Adipose tissue (tissue), 3 donors: Measurements from ENCODE around the gene AGAP3. TPM values are rescaled to one million over a fixed set of nuclear protein-coding genes. Genes with fewer than 3 reads are reported as not detected.
A peak's percentile ranks its signal among the peaks of the same experiment; 100 is the strongest.

ENCODE experiments used
- H3K27ac ChIP-seq: one replicate; pipeline ENCODE4 v1.5.1; 2013; ENCODE audit warnings: low read depth, low read length
- WGBS, 3 donors: extraction: QIAGEN DNeasy Blood & Tissue Kit; methylation state at CpG; one replicate each; pipeline ENCODE4 v1.1.7; 2013; 5-methylcytosine and 5-hydroxymethylcytosine counted together
- polyA plus RNA-seq, 3 donors: library from polyadenylated mRNA; stranded (reverse); fragments of 200-250 nt; gene quantifications; one replicate each; pipeline ENCODE4 v1.2.3, GENCODE V29; 2013
- donor health status: healthy with polysubstance abuse.
- donor health status: Bipolar disorder and iron deficiency.
- donor health status: healthy.

The AGAP3 gene
- polyA plus RNA-seq, 3 donors, result 35.9 to 67.0 (median 51.9) TPM

DNA sequence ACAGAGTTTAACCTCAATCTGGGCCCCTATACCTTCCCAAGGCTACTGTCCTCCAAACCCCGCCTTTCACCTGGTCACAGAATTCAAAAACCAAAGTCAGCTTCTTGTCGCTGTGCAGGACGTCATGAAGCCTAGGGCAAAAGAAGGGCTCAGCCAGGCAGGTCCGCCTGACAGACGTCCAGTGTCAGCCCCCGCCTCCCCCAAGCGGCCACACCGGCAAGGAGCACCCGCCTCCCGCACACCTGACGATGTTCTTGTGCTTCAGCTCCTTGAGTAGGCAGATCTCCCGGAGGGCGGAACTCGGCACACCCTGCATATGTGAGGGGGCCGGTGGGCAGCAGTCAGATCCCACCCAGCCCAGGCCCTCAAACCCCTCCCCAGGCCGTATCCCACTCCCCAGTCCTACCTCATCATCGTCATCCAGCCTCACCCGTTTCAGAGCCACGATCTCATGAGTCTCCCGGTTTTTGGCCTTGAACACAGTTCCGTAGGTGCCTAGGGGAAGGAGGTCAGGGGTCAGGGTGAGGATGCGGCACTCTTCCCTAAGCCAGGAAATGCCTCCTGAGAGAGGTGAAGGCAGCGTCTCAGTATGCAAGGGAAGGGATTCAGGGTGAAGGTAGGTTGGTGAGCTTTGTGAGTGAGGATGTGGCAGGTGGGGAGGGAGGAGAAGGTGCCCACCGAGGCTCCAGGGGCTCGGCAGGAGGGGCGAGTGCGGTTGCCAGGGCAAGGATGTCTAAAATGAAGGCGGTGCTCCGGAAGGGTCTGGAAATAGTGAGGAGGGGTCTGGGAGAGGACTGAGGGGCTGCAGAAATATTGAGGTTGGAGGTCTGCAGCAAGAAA, 29.4 kb upstream of the AGAP3 start:
- 24 to 43% (median 38%) methylated on average over 29 of the region's 29 CpGs for WGBS, 3 donors
- H3K27ac ChIP-seq, result no peak overlapping the region

DNA sequence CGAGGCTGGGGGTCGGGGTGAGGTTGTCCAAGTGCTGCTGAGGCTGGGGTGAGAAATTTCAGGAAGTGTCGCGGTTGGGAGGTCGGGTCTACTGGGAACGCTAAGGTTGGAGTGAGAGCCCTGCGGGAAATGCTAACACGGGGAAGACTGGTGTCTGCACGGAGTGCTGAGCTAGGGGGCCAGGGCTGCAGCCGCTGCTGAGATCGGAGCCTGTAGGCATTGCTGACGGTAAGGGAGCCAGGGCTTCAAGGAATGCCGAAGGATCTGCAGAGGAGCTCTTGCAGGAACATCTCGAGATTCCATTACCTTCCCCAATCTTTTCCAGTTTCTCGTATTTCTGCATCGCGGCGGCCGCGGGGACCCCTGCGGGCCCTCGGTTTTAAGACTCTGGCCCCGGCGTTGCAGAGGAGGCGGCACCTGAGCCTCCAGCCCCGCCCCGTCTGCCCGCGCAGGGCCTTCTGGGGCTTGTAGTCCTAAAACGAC, 28.7 kb upstream of the AGAP3 start, which contains the start of gene CDK5:
Gene CDK5 (minus strand): TSS at position 392 of the 483 bp plus-strand sequence. CDS start 49 bp downstream, at position 343.
- peak within 1 kb of the TSS; percentile 63 for H3K27ac ChIP-seq
- 0% methylated on average over 30 of the region's 30 CpGs for WGBS, 3 donors

DNA sequence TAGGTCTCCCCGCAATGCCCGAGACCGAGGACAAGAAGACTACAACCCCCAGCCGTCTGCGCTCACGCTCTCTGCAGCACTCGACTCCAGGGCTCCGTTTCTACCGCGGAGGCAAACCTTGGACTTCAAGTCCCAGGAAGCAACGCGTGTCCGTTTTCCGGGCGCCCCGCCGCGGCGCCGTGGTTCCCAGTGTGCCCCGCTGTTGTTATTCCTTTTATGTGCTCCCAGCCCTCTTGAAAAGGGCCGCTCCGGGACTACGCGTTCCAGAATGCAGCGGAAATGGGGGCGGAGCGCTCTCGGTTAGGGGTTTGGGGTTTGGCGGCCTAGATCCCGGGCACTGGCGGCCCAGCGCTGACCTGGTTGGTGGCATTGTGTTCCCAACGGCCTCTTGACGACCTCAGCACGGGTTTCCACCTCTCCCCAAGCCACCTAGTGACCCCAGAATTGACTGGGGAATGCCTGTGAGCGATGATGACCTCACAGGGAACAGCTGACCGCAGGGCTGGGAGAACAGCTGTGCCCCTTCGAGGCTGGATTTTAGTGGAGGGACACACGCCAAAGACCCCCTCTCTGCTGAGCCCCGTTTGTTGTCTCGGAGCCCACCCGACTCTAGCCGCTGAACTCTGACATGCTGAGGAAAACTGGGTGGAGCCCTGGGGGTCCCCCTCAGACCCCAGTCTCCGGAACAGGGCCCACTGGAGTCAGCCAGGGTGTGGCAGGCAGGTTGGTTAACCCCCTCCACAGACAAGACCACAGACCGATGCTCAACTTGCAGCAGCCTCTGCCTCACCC, 28.1 kb upstream of the AGAP3 start:
- 0 to 1% (median 1%) methylated on average over 46 of the region's 46 CpGs for WGBS, 3 donors
- peak overlapping the region; percentile 63 for H3K27ac ChIP-seq

DNA sequence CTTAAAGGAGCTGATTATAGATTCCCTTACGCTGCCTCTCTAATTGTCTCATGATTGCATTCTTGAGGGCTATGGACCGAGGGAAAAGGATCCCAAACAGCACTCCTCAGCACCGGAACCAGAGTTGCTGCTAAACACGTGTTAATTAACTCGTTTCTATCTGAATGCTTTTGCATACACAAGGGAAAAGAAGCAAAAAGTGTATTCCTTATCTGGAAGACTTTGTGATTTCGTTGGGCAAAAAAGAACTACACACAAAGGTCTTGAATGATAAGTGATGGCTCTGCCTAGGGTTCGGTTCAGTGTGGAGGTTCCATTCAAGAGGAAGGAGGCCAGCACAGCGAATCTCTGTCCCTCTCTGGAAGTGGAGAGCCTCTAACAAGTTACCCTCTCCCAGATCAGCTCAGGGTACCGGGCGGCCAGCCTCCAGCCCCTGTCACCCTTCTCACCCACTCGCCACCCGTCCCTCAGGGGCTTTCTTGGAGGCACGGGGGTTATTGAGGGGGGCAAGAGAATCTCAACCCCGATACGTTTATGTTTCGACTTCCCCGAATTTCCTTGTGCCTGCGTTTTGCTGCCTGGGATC, 27.4 kb upstream of the AGAP3 start:
- 4 to 6% (median 6%) methylated on average over 18 of the region's 18 CpGs for WGBS, 3 donors
- peak overlapping the region; percentile 63 for H3K27ac ChIP-seq

DNA sequence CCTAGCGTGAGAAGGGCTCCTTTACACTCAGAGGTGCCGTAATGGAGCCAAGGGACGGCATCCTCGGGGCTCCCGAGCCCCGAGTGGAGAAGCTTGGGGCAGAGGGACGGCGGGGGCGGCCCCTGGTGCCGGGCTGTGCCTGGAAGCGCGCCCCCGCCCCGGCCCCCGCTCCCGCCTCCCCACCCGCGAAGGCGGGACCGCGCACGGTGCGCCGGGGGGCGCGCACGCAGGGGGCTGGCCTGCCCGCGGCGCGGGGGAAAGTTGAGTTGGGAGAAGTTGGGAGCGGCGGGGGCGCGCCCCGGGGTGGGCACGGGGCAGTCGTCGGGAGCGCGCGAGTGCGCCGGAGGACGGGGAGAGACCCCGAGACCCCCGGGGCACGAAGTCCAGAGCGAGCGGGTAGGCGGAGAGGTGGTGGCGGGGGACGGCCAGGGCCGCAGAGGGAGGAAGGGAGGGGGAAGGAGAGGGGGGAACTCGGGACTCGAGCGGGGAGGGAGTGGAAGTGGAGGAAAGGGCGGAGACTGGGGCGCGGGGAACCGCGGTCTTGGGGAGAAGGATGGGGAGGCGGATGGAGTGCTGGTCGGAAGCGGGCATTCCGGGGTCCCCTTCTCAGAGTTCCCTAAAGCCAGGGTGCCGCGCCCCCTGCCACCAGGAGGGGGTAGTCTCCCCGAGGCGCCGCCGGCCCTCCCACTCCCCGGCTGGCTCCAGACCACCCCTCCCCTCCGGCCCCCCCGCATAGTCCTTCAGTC, 26.7 kb upstream of the AGAP3 start, which contains the start of gene SLC4A2:
Gene SLC4A2 (plus strand): TSS at position 223 of the 746 bp plus-strand sequence. CDS start 2,399 bp downstream, outside the sequence.
- peak within 1 kb of the TSS; percentile 63 for H3K27ac ChIP-seq
- WGBS, 3 donors, result 0 to 1% (median 1%) methylated on average over 35 to 75 of the region's 75 CpGs

DNA sequence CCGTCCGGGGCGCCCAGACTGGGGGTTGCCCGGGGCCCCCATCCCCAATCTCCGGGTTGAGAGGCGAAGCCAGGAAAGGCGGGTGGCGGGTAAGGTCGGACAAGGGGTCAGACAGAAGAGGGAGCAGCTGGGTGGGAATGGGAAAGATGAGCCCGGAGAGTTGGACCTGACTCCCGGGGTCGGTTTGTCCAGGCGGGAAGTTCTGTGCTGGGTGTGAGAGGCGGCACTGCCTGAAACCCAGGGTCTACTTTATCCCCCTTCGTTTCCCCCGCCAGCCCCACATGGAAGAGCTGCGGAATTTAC, 26.2 kb upstream of the AGAP3 start:
- 1 to 6% (median 4%) methylated on average over 16 to 17 of the region's 17 CpGs for WGBS, 3 donors
- H3K27ac ChIP-seq, result peak overlapping the region; percentile 33

DNA sequence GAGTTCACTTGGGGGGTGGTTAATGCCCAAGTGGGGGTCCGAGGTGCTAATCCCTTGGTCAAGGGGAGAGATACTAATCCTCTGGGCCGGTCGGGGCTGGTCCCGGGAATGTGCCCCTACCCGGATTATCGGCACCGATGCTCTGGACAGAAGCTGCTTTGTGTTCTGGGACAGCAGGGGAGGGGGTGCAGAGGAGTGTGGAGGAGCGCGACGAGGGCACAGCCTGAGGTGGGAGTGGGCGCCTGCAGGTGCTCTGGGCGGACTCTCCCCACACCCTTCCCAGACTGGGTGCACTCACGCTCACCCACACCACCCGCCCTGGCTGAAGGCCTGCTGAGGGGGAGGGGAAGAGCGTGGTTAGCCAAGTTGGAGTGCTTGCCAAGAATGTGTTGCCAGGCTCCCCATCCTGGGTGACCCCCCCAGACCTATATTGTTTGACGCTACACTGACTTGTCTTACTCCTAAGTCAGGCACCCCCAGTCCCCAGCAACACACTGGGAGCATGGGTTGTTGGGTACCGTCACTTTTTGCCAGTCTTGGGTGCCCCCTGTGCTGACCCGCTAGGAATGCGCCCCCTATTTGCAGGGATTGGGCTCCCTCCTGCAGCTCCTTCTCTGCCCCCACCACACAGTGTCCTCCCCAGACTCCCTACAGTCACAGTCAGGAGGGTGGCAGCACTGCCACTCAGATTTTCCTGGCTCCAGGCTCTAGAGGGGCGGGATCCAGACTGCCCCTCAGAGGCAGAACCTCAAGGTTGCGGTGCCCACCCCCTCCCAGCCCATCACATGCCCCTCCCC, 25.7 kb upstream of the AGAP3 start:
- 10 to 18% (median 16%) methylated on average over 17 to 21 of the region's 21 CpGs for WGBS, 3 donors
- H3K27ac ChIP-seq, result no peak overlapping the region

DNA sequence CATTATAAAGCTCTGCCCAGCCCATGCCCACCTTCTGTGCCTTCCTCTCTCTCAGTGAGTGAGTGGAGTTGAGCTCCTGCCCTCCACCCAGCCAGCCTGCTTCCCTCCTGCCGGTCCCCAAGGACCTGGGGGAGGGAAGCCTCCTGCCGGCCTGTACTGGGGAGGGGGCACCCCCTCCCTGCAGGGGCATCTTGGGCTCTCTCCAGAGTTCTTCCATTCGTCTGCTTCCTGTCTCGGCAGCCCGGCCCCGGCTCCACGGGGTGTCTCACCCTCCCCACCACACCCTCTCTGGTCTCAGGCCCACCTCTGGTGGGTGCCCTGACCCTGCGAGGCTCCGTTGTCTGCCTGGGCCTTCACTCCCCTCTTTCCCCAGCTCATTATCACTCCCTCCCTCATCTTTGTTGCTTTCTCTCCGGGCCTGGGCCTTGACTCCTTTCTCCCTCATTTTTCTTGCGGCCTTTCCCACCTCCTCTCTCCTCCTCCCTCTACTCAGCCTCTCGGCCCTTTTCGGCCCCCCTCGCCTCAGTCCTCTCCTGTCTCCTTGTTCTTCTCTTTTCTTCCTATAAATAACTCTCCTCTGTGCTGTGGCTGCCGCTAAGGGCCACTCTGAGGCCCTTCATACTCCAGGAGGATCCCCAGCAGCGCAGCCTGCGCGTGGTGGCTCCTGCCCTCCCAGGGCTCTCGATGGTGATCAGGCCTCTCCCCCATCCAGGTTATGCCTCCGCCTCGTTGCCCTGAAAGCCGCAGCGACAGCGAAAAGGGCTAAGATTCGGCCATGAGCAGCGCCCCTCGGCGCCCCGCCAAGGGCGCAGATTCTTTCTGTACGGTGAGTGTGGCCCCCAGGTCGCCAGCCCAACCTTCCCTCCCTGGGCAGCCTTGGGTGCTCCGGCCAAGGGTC, 24.8 kb upstream of the AGAP3 start:
- WGBS, 3 donors, result 48 to 72% (median 69%) methylated on average over 32 to 33 of the region's 33 CpGs
- no peak overlapping the region for H3K27ac ChIP-seq

DNA sequence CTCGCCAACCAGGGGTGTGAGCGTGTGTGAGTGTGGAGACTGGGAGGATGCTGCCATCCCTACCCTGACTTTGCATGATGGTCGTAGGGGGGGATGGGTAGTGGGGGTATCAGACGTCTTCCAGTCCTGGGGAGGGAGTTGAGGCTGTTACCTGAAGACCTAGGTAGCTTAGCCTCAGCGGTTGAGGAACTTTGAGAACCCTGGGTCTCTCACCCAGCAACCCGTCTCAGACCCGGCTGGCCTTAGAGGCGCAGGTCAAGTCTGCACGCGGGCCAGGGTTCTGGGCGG, 24.2 kb upstream of the AGAP3 start:
- no peak overlapping the region for H3K27ac ChIP-seq
- WGBS, 3 donors, result 33 to 83% (median 74%) methylated on average over 8 to 11 of the region's 11 CpGs

DNA sequence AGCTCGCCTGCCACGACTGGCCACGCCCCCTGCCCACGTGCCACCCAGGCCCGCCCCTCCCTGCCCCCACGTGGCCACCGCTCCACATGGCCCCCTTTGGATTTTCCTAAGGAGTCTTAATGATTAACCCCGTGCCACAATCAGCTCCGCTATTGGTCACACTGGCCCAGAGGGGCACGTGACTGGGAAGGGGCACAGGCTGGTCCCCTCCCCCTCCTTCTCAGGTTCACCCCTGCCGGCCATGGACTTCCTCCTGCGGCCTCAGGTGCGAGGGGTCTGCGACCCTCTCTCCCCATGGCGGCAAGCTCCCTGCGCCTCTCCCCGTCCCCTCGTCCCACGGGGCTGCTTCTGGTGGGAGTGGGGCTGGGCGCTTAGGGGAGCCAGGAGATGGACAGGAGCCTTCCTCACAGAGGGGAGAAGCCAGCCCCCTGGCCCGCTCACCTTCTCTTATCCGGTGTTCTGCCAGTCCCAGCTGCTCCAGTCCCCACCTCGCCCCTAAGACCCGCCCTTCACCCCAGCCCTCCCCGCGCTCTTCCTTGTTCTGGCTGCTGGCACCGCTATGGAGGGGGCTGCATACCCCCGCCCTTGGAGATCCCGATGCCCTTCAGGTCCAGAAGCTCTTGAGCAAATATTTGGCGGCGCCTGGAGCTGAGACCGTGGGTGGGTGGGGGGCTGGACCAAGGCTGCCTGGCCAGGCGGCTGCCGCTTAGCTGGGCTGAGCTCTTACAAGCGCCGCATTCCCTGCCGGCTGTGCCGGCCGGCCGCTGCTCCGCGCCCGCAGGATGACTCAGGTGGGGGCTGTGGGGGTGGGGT, 23.7 kb upstream of the AGAP3 start:
- no peak overlapping the region for H3K27ac ChIP-seq
- 14 to 73% (median 60%) methylated on average over 37 to 43 of the region's 43 CpGs for WGBS, 3 donors

DNA sequence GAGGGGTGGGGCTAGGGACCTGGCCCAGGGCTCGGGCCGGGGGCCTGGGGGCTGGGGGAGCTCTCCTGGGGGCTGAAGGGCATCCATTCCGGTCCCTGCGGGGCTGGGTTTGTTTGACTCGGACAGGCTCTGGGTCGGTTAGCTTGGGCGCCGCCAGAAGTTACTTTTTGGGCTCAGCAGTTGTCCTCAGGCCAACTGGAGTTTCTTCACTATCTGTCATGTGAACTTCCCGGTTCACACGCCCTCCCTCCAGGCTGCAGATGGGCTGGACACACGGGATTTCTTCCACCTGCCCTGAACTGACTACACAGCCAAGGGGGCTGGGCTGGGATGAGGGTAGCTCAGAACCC, 23.1 kb upstream of the AGAP3 start:
- no peak overlapping the region for H3K27ac ChIP-seq
- 15 to 68% (median 53%) methylated on average over 9 to 11 of the region's 11 CpGs for WGBS, 3 donors

DNA sequence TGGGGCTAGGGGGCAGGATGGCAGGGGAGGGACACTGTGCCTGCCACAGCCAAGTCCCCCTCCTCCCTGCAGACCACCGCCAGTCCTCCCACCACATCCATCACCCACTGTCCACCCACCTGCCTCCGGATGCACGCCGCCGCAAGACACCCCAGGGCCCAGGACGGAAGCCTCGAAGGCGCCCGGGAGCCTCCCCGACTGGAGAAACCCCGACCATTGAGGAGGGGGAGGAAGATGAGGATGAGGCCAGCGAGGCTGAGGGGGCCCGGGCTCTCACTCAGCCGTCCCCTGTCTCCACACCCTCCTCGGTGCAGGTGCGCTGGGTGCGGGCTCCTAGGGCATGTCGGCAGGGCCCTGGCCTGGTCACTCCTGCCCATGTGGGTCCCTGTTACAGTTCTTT, 21.8 kb upstream of the AGAP3 start:
- H3K27ac ChIP-seq, result no peak overlapping the region
- 92 to 94% (median 93%) methylated on average over 11 to 18 of the region's 18 CpGs for WGBS, 3 donors

DNA sequence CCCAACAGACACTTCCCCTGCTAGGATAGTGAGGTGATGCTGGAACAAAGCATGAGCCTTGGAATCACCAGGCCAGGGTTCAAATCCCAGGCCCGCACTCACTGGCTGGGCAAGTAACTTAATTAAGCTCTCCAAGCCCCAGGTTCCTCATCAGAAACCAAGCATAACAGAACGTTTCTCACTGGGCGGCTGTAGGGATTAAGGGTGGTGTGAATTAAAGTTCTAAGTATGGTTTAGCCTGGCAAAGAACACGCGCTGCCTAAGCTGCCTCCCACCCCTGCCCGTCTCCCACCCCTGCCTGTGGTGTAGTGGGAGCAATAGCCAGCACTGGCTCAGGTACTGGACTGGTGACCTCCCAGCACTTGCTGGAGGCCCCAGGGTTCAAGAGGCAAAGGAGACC, 21.3 kb upstream of the AGAP3 start:
- WGBS, 3 donors, result 81 to 94% (median 90%) methylated on average over 6 of the region's 6 CpGs
- H3K27ac ChIP-seq, result no peak overlapping the region

DNA sequence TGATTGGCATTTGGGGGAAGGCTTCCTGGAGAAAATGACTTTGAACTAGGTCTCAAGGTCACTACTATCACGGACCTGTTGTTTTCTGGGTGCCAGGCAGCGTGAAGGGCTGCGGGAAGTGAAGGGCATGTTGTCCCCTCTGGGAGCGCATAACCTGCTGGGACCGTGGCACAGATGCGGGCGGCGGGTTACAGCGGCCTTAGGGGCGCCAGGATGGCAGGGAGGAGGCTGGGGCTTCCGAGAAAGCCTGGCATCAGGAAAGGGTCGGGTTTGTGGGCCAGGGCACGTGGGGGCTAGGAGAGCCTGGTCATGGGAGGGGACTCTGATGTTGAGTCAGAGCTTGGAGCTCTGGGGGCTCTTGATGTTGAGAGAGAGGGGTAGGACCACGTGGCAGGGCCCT, 20.8 kb upstream of the AGAP3 start:
- H3K27ac ChIP-seq, result no peak overlapping the region
- WGBS, 3 donors, result 59 to 93% (median 89%) methylated on average over 14 of the region's 14 CpGs

DNA sequence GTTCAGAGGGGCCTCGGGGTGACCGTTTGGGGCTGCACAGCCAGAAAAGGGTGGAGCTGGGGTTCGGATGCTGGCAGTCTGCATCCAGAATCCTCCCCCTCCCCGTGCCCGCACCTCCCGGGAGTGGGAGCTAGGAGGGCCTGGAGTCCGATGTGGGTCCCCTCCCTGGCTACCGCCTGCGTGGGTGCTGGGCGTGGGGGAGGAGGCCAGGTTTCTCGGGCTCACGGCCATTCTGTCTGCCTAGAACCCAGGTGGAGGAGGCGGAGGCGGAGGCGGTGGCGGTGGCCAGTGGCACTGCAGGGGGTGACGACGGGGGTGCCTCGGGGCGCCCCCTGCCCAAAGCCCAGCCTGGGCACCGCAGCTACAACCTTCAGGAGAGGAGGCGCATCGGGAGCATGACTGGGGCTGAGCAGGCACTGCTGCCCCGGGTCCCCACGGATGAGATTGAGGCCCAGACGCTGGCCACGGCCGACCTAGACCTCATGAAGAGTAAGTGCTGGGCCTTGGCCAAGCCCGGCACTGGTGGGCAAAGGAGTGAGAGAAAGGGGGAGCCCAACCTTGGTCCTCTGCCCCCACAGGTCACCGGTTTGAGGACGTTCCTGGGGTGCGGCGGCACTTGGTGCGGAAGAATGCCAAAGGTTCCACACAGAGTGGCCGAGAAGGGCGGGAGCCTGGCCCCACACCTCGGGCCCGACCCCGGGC, 19.9 kb upstream of the AGAP3 start:
- no peak overlapping the region for H3K27ac ChIP-seq
- 89 to 94% (median 93%) methylated on average over 38 to 39 of the region's 39 CpGs for WGBS, 3 donors
